ENCODE data around the gene F7. TPM values are rescaled to one million over a fixed set of nuclear protein-coding genes. Genes with fewer than 3 reads are reported as not detected.
"Not testable (repeated sequence)": the region's sequence is repeated elsewhere in the genome, so short reads cannot be mapped to it uniquely, and the experiment has no call there.

The F7 gene
- total RNA-seq (2014; rRNA removed; shearing (Covaris generic)), result 0.05 TPM in 1 of 2 replicates, not detected in the other

GRCh38 chr13:113105032-113105920 lies at the start of gene F7:
TSS of gene F7 (plus strand) at chr13:113105791. CDS start at chr13:113105842, 51 bp downstream.
- DNase-seq (ENCODE audit: low spot score), result no peak

GRCh38 chr13:113057084-113057483 lies 48.5 kb upstream of the F7 start:
- no peak for DNase-seq (ENCODE audit: low spot score)

- not testable (repeated sequence) for DNase-seq (ENCODE audit: low spot score)
Observed at GRCh38 chr13:113057559-113057958, 48.0 kb upstream of the F7 start.

DNA sequence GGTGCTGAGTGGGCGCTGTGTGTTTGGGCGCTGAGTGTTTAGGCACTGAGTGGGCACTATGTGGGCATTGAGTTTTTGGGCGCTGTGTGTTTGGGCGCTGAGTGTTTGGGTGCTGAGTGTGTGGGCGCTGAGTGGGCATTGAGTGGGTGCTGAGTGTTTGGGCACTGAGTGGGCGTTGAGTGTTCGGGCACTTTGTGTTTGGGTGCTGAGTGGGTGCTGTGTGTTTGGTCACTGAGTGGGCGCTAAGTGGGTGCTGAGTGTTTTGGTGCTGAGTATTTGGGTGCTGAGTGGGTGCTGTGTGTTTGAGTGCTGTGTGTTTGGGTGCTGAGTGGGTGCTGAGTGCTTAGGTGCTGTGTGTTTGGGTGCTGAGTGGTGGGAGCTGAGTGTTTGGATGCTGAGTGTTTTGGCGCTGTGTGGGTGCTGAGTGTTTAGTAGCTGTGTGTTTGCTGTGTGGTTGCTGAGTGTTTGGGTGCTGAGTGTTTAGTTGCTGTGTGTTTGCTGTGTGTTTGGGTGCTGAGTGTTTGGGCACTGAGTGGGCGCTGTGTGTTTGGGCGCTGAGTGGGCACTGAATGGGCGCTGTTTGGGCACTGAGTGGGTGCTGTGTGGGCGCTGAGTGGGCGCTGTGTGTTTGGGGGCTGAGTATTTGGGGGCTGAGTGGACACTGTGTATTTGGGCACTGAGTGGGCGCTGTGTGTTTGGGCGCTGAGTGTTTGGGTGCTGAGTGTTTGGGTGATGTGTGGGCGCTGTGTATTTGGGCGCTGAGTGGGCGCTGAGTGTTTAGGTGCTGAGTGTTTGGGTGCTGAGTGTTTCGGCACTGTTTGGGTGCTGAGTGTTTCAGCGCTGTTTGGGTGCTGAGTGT lies 47.2 kb upstream of the F7 start:
- DNase-seq (ENCODE audit: low spot score), result no peak

DNA sequence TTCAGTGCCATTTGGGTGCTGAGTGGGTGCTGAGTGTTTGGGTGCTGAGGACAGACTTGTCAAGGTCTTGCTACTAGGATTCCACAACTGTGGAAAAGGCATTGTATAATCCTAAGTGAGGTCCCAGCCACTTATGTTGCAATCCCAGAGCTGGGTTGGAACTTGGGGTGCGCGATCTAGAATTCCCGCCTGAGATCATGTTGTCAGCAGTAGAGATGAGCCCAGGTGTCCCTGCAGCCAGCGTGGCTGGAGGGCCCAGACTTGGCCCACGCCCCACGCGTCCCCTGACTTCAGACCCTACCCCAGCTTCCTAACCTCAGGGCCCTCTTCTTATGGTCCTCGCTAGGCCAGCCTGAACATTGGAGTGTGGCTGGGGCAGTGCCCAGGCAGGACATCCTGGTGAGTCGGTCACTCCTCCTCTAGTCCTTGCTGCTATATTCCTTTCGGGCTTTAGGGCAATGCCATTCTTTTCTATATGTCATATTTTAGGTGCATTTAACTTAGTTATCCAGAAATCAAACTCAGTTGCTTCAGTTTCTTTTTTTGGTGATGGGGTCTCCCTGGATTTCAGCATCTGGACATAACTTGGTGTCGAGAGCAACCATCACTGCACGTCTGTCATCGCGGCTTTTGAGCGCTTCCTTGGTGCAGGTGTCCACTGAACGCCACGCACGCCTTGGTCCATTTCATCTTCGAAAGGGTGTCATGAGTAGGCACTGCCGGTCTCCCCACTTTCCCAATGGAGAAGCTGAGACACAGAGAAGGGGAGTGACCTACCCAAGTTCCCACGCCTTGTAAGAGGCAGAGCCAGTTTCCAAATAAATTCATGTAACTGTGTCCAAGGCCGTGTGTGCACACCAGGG lies 46.4 kb upstream of the F7 start:
- DNase-seq (ENCODE audit: low spot score), result no peak

DNA sequence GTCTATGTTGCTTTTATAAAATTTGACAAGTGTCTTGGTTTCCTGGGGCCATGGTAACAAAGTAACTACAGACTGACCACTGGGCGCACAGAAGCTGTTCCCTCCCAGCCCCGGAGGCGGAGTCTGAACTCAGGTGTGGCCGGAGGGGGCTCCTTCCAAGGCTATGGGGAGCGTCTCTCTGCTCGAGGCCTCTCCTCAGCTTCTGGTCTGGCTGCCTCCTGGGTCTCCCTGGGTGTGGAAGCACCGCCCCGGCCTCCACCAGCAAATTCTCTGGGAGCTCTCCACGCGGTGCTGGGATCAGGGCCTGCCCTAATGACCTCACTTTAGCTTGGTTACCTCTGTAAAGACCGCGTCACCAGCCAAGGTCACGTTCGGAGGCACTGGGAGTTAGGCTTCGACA lies 45.7 kb upstream of the F7 start:
- no peak for DNase-seq (ENCODE audit: low spot score)

DNA sequence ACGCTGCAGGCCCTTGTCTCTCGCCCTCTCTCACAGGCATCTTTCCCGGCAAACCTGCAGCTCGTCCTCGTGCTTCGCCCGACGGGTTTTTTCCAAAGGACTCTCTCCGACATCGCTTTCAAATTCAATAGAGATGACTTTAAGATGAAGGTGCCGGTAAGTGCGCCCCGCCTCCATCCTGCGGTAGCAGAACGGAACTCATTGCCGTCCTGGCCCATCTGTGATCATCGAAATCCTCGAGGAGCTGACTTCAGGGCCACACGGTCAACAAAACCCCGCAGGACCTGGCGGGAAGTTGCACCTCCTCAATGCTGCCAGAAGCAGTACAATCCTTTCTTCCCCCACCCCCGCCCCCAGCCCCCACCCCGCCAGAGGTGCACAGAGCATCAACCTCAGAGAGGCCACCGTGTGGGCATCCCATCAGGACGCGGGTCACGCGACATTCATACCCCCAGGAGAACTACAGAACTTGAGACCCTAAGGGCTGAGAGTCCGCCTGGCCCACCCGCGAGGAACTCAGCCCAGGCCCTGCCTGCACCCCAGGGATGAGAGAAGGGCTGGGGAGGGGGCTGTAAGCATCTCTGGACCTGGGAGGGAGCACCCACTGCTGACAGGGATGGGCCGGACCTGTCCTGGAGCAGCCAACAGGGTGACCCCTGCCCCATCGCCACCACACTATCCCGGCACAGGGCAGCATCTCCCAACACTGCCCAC lies 44.9 kb upstream of the F7 start:
- DNase-seq (ENCODE audit: low spot score), result no peak

DNA sequence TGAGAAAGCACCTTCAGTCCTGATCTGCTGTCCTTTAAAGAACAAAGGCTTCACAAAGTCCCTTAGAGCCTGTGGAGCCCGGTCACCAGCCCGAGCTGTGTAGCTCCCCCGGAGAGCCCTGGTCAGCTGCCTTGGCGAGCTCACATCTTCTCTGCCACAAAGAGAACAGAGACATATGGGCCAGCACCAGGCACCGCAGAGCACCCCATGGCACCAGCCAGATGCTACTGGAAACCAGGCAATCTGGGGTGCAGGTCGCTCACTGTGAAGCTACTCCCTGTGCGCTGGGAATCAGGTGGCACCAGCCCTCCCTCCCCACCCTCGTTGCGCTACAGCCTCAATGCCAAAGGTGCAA lies 44.3 kb upstream of the F7 start:
- DNase-seq (ENCODE audit: low spot score), result no peak

DNA sequence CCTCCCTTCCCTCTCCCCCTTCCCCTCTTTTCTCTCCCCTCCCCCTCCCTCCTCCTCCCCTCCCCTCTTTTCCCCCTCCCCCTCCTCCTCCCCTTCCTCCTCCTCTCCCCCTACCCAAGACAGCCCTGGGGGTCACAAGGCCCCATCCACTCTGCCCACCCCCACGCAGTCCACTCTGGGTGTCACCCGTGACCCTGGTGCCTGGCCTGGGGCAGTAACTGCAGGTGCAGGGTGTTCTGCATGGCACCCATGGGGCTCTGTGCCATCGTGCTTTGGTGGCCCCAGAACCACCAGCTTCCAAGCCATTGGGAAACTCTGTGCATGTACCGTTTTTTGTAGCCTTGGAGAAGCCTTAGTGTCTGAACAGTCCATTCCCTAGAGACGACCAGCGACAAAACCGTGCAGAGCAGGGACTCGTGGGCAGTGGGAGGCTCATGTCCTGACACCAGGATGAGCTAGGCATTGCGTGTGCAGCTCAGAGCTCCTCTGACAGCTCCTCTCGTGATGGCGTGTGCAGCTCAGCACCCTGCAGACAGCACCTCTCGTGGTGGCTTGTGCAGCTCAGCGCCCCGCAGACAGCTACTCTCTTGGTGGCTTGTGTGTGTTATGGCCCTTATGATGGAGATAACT lies 43.7 kb upstream of the F7 start:
- DNase-seq (ENCODE audit: low spot score), result no peak

DNA sequence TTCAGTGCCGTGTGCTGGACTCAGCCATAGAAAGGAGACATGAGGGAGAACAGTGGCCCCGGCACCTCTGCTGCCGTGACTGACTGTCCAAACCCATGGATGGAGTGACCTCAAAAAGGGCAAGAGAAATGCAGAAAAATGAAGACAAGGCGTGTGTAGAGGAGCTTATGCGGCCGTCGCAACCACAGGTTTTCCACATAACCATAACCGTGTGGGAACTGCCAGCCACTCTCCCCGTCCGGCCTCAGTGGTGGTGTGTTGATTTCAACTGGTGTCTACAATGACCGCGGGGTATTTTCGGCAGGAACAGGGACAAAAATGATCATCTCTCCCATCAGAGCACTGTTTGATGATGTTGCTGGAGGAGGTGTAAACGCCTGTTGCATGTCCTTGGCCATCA lies 42.9 kb upstream of the F7 start:
- no peak for DNase-seq (ENCODE audit: low spot score)

DNA sequence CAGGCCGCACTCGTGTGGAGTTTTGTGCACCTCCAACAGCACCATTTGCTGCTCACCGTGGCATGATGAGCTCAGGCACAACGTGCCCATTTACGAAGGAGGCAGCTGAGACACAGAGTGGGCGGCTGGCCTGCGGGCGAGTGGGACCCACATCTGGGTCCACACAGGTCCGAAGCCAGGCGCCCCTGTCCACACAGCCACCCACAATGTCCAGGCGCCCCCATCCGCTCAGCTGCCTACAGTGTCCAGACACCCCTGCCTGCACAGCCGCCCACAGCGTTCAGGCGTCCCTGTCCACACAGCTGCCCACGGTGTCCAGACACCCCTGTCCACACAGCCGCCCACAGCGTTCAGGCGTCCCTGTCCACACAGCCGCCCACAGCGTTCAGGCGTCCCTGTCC lies 42.5 kb upstream of the F7 start:
- no peak for DNase-seq (ENCODE audit: low spot score)

GRCh38 chr13:113064000-113064533 lies 41.5 kb upstream of the F7 start:
- no peak for DNase-seq (ENCODE audit: low spot score)

GRCh38 chr13:113064534-113065405 lies 40.8 kb upstream of the F7 start:
- DNase-seq (ENCODE audit: low spot score), result peak; percentile 90

GRCh38 chr13:113065406-113066141 lies 40.0 kb upstream of the F7 start:
- DNase-seq (ENCODE audit: low spot score), result no peak

DNA sequence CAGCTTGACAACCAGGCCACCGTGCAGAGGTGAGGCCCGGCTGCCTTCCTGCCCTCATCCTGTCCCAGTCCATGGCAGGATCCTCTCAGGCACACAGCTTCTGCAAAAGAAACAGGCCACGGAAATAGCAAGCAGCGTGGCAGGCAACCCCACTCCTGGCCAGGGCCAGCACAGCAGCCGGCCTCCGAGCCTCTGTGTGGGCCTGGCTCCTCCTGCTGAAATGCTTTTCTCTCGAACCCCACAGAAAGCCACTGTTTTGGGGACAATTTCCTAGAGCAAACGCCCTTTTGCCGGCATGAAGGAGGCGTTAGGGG lies 39.5 kb upstream of the F7 start:
- DNase-seq (ENCODE audit: low spot score), result no peak

- DNase-seq (ENCODE audit: low spot score), result no peak
Observed at GRCh38 chr13:113066746-113067145, 38.8 kb upstream of the F7 start.

- DNase-seq (ENCODE audit: low spot score), result no peak
Observed at GRCh38 chr13:113069861-113070805, 35.5 kb upstream of the F7 start.

DNA sequence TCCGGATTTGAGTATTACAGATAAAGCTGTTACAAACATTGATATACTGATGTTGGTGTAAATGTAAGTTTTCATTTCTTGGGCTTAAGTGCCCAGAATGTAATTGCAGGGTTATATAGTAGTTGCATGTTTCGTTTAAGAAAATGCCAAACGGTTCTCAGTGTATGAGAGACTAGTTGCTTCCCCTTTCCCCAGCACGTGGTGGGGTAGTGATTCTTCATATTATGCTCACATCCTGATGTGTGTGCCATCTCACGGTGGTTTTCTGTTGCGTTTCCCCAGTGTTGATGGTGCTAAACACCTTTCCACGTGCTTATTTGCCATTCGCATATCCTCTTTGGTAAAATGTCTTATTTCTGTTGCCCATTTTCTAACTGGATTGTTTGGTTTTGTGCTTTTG lies 34.7 kb upstream of the F7 start:
- DNase-seq (ENCODE audit: low spot score), result no peak

Measured in A172 (cell line).